ENCODE results near the gene ABHD4. TPM values are rescaled to one million over a fixed set of nuclear protein-coding genes. Genes with fewer than 3 reads are reported as not detected.
"Not testable (repeated sequence)": the region's sequence is repeated elsewhere in the genome, so short reads cannot be mapped to it uniquely, and the experiment has no call there.

The ABHD4 gene
- total RNA-seq, 1 donor from 2014 or later = 2.4 TPM

- DNase-seq (ENCODE audit: low spot score in 2 of 2) = no peak
- no peak for FAIRE-seq
Measured at GRCh38 chr14:22561366-22561660, 36.8 kb upstream of the ABHD4 start.

- DNase-seq (ENCODE audit: low spot score in 2 of 2) (no peak), FAIRE-seq (no peak)
Measured at GRCh38 chr14:22561661-22562579, 36.2 kb upstream of the ABHD4 start.

- FAIRE-seq = no peak
- DNase-seq (ENCODE audit: low spot score in 2 of 2) = no peak
Measured at GRCh38 chr14:22563987-22564386, 34.1 kb upstream of the ABHD4 start.

DNA sequence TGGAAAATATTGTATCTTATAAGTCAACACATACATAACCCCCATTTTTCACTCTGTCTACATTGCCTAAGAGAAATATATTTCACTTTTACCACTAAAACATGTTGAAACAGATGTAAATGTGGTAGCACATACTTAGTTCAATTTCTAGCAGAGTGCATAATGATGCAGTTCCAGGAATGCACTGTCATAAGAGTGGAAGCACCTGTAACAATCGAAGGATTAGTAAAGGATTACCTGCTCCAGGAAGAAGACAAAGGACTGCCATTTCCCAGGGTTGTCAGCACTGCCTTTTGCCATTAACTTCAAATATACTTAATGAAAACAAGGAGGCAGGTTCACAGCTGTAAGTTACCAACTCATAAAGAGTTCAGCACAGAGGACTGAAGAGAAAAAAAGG is 33.6 kb upstream of the ABHD4 start:
- DNase-seq (ENCODE audit: low spot score in 2 of 2) (no peak), FAIRE-seq (no peak)

DNA sequence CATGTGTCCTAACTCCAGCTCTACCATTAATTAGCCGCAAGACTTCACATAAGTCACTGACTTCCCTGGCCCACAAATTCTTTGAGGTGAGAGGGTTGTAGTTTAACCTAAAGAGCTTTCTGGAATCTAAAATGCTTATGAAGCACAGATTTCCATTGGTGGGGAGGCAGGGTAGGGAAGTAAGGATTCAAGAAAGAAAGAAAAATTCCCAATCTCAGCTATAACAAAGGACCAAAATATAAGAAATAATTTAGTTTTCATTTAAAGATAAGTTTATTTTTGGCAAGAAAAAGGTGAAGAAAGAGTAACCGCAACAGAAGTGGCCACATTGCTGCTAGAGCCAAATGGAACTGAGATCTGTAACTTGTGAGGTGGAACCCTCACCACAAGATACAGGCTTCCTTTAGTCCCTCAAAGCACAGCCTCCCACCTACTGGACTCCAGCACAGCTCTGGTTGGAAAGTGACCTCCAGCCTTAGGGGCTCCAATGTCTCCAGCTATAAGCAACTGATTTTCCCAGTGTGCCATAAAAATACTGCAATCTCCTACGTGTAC is 32.6 kb upstream of the ABHD4 start:
- DNase-seq (ENCODE audit: low spot score in 2 of 2) (no peak), FAIRE-seq (no peak)

- not testable (repeated sequence) for DNase-seq (ENCODE audit: low spot score in 2 of 2); FAIRE-seq
Measured at GRCh38 chr14:22566266-22566665, 31.8 kb upstream of the ABHD4 start.

DNA sequence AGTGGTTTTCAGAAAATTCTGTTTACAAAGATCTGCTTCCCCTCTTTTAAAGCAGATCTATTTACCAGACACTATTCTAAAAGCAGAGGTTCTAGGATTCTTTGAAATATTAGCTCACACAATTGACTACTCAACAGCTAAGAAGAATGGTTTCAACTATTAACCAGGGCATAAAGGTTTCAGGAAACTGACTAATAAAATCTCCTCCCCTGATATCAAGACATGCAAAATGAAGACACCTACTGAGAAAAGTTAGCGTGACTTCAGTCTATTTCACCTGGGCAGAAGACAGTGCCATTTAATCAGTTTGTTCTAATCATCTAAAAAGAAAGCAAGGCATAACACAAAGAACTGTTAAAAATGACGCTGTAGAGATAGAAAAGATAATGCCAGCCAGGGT is 31.3 kb upstream of the ABHD4 start:
- FAIRE-seq = no peak
- no peak for DNase-seq (ENCODE audit: low spot score in 2 of 2)

- DNase-seq (ENCODE audit: low spot score in 2 of 2) = no peak
Measured at GRCh38 chr14:22567437-22567836, 30.7 kb upstream of the ABHD4 start.

DNA sequence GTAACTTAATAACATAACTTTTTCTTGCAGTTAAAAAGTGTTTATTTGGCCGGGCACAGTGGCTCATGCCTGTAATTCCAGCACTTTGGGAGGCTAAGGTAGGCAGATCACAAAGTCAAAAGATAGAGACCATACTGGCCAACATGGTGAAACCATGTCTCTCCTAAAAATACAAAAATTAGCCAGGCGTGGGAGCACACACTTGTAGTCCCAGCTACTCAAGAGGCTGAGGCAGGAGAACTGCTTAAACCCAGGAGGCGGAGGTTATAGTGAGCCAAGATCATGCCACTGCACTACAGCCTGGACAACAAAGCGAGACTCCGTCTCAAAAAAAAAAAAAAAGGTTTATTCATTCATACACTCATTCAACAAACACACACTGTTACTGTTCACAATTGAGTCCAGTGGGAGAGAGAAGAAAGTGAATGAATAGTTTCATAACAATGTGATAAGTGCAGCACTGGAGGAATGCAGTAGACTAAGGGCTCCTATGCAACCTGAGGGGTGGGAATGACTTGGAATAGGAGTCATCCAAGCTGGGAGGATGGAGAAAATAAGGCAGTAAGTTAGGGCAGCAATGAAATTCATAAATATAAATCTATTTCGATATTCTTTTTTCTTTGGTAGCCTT is 28.9 kb upstream of the ABHD4 start:
- FAIRE-seq (no peak), DNase-seq (ENCODE audit: low spot score in 2 of 2) (no peak)

More at GRCh38 chr14:22567437-22567836, 30.7 kb upstream of the ABHD4 start:
- FAIRE-seq = no peak

DNA sequence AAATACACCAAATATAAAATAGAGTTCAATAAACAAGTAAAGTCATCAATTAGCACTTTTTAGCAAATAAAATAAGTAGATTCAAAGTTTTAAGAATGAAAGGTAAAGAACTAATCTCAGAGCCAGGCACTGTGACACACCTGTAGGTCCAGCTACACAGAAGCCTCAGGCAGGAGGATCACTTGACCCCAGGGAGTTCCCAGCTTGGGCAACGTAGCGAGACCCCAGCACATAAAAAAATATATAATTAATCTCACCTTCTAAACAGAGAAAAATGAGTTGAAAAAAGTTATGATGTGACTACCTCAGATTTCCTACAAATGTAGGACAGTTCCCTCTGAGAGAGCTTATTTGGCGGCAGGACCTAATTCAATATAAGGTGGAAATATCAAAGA is 28.4 kb upstream of the ABHD4 start:
- DNase-seq (ENCODE audit: low spot score in 2 of 2) (no peak), FAIRE-seq (no peak)

DNA sequence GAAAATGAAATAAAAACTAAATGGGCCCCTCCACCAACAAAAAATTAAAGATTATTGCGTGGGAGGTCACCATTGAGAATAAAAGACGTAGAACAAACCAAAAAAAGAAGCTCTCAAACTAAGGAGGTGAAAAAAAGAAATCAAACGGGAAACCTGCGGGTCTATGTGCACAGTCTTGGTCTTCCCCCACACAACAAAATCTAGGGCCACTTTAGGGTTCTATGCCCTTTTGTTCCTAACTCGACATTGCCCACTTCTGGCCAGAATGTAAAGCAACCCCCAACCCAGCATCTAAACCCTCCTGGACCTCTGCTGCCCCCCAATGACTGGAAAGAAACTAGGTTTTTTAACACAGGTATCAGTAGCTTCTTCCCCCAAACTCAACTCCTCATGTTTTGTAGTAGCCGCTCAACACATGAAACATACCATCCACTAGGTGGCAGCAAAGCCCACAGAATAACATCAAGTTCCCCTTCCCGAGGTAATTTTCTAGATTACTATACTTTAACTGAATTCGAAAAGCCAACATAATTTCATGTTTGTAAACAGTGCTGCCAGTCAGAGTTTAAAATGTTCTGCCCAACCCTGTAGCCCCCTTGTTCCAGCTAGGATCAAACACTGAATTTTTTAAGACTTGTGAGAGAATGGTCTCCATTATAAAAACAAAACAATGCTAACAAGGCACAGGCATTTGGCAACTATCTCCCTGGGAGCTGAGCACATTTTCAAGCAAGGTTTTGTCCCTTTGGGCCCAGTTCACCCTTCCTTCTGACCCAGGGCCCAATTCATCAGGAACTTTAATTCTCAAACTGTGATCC is 27.8 kb upstream of the ABHD4 start:
- peak; percentile 79 for FAIRE-seq
- peak; percentile 39 to 72 for DNase-seq (ENCODE audit: low spot score in 2 of 2)

DNA sequence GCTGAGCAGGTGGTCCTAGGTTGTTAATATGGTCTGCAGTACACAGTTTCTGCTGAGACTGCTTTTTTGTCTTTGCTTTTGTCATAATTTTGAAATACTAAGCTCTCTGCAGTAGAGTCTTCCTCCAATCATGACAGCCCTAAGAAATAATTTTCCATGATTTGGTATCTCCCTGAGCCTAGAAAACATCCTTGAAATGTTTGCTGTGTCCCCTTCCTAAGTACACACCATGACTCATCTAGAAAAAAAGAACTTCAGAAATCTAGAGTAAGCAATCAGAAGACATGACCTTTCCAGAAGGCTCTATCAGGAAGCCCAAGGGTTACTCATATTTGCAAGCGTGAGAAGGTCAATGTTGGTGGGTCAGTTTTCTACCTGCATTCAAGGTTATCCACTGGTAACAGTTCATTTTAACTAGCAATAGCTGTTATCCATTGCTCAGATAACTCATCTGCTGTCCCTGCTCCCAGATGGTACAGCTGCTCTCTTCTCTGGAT is 25.5 kb upstream of the ABHD4 start:
- FAIRE-seq (no peak), DNase-seq (ENCODE audit: low spot score in 2 of 2) (no peak)

DNA sequence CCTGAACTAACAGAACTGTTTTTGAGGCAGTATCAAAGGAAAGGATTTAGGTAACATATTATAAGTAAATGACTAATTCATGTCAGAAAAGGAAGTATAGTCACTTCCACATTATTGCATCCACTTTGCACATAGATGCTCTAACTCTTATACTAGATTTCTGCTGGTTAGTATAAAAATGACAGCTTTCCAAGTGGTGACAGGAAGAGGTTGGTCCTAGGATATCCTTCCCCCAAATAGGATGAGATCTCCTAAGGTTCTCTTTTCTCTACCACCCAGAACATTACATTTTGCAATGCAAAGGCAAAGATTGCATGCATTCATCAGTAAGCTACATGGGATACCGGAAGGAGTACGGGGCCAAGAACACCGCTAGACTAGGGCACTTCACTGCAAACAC is 24.3 kb upstream of the ABHD4 start:
- no peak for FAIRE-seq

GRCh38 chr14:22577334-22577908 is 20.7 kb upstream of the ABHD4 start:
- DNase-seq (ENCODE audit: low spot score in 2 of 2) = no peak
- no peak for FAIRE-seq

More for the DNA sequence above, 24.3 kb upstream of the ABHD4 start:
- no peak for DNase-seq (ENCODE audit: low spot score in 2 of 2)

GRCh38 chr14:22579236-22579635 is 18.9 kb upstream of the ABHD4 start:
- DNase-seq (ENCODE audit: low spot score in 2 of 2) (no peak), FAIRE-seq (no peak)

DNA sequence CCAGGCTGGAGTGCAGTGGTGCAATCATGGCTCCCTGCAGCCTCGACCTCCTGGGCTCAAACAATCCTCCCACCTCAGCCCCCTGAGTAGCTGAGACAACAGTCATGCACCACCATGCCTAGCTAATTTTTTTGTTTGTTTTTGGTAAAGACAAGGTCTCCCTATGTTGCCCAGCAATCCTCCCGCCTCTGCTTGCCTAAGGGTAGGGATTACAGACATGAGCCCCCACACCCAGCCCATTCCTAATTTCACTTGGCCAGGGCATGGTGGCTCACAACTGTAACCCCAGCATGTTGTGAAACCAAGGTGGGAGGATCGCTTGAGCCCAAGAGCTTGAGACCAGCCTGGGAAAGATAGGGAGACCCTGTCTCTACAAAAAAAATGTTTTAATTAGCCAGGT is 18.2 kb upstream of the ABHD4 start:
- DNase-seq (ENCODE audit: low spot score in 2 of 2) (no peak), FAIRE-seq (no peak)

- no peak for DNase-seq (ENCODE audit: low spot score in 2 of 2)
- no peak for FAIRE-seq
Measured at GRCh38 chr14:22580625-22581024, 17.5 kb upstream of the ABHD4 start.

DNA sequence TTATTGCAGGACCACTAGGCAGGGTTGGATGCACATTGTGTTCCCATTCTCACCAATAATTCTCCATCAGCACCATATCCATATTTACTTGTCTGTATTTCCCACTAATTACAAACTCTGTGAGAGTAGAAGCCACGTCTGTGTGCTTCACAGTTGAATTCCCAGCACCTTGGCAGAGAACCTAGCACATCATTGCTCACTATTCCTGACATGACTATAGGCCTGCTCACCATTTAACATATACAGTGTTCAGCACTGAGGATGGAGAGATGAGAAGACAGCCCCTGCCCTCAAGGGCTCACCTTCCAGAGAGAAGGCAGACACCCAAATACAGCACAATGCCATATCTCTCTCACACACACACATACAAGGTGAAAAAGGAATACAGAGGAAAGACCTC is 14.1 kb upstream of the ABHD4 start:
- DNase-seq (ENCODE audit: low spot score in 2 of 2) = no peak
- FAIRE-seq = no peak

DNA sequence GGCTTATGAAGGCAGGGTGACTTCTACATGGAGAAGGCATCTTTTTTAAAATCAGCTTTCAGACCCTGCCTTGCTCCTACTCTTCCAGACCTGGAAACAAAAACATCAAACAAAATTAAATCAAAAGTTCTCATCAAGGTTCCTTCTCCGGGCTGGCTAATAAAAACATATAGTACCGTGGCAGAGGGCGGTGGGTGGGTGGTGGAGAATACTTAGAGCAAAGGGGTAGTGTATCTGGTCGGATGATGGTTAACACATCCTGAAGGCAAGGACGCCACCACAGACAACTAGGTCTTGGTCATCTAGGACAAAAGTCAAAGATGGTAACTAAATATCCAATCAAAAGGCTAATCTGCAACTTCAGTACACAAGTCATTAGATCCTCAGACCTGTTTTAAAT is 10.9 kb upstream of the ABHD4 start:
- DNase-seq (ENCODE audit: low spot score in 2 of 2) (no peak), FAIRE-seq (no peak)

- FAIRE-seq; DNase-seq (ENCODE audit: low spot score in 2 of 2): not testable (repeated sequence)
Measured at GRCh38 chr14:22587677-22588422, 10.2 kb upstream of the ABHD4 start.

Measured in frontal cortex (tissue), 4 donors.